Calu3 (cell line): ENCODE data around the gene MAP2K7. TPM values are rescaled to one million over a fixed set of nuclear protein-coding genes. Genes with fewer than 3 reads are reported as not detected.

Experiments
- BruUV-seq: library from RNA; stranded (reverse); fragments of 400-500 nt; replicated peaks from 2 replicates; lab custom pipeline; 2021; lab: Mats Ljungman, UMichigan
- CTCF ChIA-PET: fragments of 300-600 bp; sonication (Branson Sonifier 250); formaldehyde crosslinking; loops from one replicate; lab custom pipeline; 2022; ENCODE audit warnings: antibody characterized with exemption; lab: Charles Lee
- DNase-seq: peaks from one replicate; pipeline ENCODE4 v3.0.0; 2022
- H3K27ac Mint-ChIP-seq: one replicate; pipeline ENCODE4 v1.8.0; 2022; ENCODE audit warnings: mixed read lengths; ENCODE audit not compliant: unreplicated experiment
- H3K27me3 Mint-ChIP-seq: one replicate; pipeline ENCODE4 v1.8.0; 2022; ENCODE audit warnings: mixed read lengths; ENCODE audit not compliant: unreplicated experiment
- H3K36me3 Mint-ChIP-seq: one replicate; pipeline ENCODE4 v1.8.0; 2022; ENCODE audit warnings: mild to moderate bottlenecking, moderate library complexity, mixed read lengths; ENCODE audit not compliant: insufficient read depth, unreplicated experiment
- H3K4me1 Mint-ChIP-seq: one replicate; pipeline ENCODE4 v1.8.0; 2022; ENCODE audit warnings: mild to moderate bottlenecking, low read depth, mixed read lengths; ENCODE audit not compliant: unreplicated experiment
- H3K4me3 Mint-ChIP-seq: one replicate; pipeline ENCODE4 v1.8.0; 2022; ENCODE audit warnings: mild to moderate bottlenecking, low read depth, moderate library complexity, mixed read lengths; ENCODE audit not compliant: unreplicated experiment
- H3K9me3 Mint-ChIP-seq: one replicate; pipeline ENCODE4 v1.8.0; 2022; ENCODE audit warnings: low read depth, mixed read lengths; ENCODE audit not compliant: unreplicated experiment
- CTCF ChIP-seq: fragments of 200-600 bp; IDR thresholded peaks from one replicate; pipeline ENCODE4 v1.8.0; 2022; ENCODE audit warnings: antibody characterized with exemption; ENCODE audit not compliant: unreplicated experiment
- intact Hi-C: fragments of 100-400 bp; cut with micrococcal nuclease; formaldehyde crosslinking; loops from one replicate; pipeline ENCODE4 v1.10.0; 2022; ENCODE audit not compliant: unreplicated experiment
- total RNA-seq: library from RNA; stranded (reverse); gene quantifications from 2 replicates; pipeline ENCODE4 v1.2.3, GENCODE V29; 2022

Gene MAP2K7
- total RNA-seq, 1 experiment from 2014 or later, result 28.0 TPM

DNA sequence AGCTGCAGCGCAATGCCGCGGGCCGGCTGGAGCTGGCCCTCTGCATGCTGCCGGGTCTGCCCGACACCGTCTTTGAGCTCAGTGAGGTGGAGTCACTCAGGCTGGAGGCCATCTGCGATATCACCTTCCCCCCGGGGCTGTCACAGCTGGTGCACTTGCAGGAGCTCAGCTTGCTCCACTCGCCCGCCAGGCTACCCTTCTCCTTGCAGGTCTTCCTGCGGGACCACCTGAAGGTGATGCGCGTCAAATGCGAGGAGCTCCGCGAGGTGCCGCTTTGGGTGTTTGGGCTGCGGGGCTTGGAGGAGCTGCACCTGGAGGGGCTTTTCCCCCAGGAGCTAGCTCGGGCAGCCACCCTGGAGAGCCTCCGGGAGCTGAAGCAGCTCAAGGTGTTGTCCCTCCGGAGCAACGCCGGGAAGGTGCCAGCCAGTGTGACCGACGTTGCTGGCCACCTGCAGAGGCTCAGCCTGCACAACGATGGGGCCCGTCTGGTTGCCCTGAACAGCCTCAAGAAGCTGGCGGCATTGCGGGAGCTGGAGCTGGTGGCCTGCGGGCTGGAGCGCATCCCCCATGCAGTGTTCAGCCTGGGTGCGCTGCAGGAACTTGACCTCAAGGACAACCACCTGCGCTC is 3.8 kb upstream of the MAP2K7 start:
- Mint-ChIP-seq H3K4me3 (no peak overlapping the region), H3K27me3 (no peaks in the 10 kb centered on the region), H3K9me3 (no peaks in the 10 kb centered on the region), H3K27ac (no peak overlapping the region), H3K4me1 (peaks cover 4% of the 10 kb centered on the region), H3K36me3 (peaks cover 24% of the 10 kb centered on the region)
- TF ChIP-seq CTCF, result no peak
- BruUV-seq, result no TSS peak
- CTCF ChIA-PET, result interaction anchor here (0.6 kb wide), 1 partner anchor 149 kb away, joined by 6 read pairs; no protein-coding TSS in a partner anchor
- intact Hi-C loops, result no loop called here
- no peak for DNase-seq

DNA sequence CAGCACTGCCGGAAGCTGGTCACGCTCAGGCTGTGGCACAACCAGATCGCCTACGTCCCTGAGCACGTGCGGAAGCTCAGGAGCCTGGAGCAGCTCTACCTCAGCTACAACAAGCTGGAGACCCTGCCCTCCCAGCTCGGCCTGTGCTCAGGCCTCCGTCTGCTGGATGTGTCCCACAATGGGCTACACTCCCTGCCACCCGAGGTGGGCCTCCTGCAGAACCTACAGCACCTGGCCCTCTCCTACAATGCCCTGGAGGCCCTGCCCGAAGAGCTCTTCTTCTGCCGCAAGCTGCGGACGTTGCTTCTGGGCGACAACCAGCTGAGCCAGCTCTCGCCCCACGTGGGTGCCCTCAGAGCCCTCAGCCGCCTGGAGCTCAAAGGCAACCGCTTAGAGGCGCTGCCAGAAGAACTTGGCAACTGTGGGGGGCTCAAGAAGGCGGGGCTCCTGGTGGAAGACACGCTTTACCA is 3.2 kb upstream of the MAP2K7 start:
- CTCF ChIA-PET, result no interaction called here
- H3K27ac Mint-ChIP-seq, result no peak overlapping the region
- intact Hi-C loops, result no loop called here

DNA sequence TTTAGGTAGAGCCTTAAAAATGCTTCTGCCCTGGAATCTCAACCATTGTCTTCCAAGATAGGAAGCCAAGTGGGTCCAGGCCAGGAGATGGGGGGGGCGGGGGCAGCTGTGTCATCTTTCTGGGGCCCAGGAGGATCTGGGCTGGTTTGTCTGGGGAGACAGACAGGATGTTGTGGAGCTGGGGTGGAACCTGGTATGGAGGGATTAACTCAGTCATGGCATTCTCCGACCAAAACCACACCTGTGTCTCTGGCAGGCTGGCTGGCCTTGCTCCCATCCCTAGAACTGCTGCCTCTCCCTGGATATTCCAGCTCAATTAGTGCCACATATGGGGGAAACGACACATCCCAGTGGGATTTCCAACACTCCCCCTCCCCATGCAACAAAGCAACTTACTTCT is 2.7 kb upstream of the MAP2K7 start:
- no TSS peak for BruUV-seq
- CTCF ChIA-PET, result no interaction called here
- DNase-seq, result no peak
- no peak overlapping the region for H3K27ac Mint-ChIP-seq
- intact Hi-C loops, result no loop called here
- H3K36me3 Mint-ChIP-seq, result peaks cover 34% of the 10 kb centered on the region
- TF ChIP-seq CTCF, result no peak
- no peaks in the 10 kb centered on the region for H3K27me3 Mint-ChIP-seq
- H3K4me1 Mint-ChIP-seq, result peaks cover 15% of the 10 kb centered on the region
- no peak overlapping the region for H3K4me3 Mint-ChIP-seq
- H3K9me3 Mint-ChIP-seq, result no peaks in the 10 kb centered on the region

More for the DNA sequence above, 3.2 kb upstream of the MAP2K7 start:
- Mint-ChIP-seq H3K4me1 (peaks cover 10% of the 10 kb centered on the region), H3K4me3 (no peak overlapping the region), H3K9me3 (no peaks in the 10 kb centered on the region), H3K27me3 (no peaks in the 10 kb centered on the region), H3K36me3 (peaks cover 30% of the 10 kb centered on the region)
- DNase-seq, result no peak
- no TSS peak for BruUV-seq
- no peak for TF ChIP-seq CTCF

GRCh38 chr19:7901337-7901736 is 2.3 kb upstream of the MAP2K7 start:
- Mint-ChIP-seq H3K27me3 (no peaks in the 10 kb centered on the region), H3K36me3 (peaks cover 39% of the 10 kb centered on the region), H3K9me3 (no peaks in the 10 kb centered on the region), H3K27ac (no peak overlapping the region), H3K4me1 (peaks cover 16% of the 10 kb centered on the region), H3K4me3 (no peak overlapping the region)
- no peak for TF ChIP-seq CTCF
- BruUV-seq, result TSS peak; percentile 21
- intact Hi-C loops, result no loop called here
- CTCF ChIA-PET, result no interaction called here
- no peak for DNase-seq
